Loucy (cell line): ENCODE data around the gene RGS3.

Source experiments
- CTCF ChIP-seq: fragments of 200-600 bp; sonication (generic); conservative IDR thresholded peaks from 2 replicates; pipeline ENCODE4 v1.5.1; 2014; ENCODE audit warnings: mild to moderate bottlenecking, antibody characterized with exemption, low read length
- EZH2phosphoT487 ChIP-seq: fragments of 200-600 bp; IDR thresholded peaks from 2 replicates; pipeline ENCODE4 v1.6.1; 2018; ENCODE audit warnings: antibody characterized with exemption, mild to moderate bottlenecking, moderate library complexity, borderline replicate concordance

DNA sequence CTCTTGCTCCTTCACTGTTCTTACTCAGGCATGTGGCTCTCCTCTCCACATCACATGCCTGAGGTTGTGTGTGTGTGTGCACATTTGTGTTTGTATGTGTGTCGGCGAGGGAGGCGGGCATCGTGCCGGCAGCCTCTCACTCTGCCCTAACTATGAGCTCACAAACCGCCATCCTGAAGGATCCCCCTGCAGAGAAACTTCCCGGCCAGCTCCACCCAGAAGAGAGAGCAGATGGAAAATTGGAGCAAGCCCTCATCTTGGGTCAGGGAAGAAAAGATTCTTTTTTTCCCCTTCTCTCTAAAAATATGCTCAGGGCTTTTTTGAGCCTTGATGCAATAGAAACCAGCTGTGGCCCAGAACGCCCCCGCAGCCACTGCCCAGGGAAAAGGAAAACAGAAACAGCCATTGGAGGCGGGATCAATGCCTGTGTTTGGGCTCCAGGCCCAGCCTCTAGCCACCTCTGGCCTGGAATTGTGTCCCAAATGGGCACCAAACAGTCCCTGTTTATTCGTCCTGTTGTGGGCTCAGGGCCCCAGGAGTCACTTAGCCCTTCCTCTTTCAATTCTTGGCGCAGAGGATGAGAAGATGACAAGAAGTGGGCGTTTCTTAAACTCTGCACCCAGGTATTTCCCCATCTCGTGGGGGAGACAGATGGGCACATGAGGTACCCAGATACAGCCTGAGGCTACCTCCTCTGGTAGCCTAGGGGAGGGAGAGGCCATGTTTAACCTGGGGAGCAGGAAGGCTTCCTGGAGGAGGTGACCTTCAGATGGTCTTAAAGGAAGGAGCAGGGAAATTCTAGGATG lies 151.5 kb downstream of the RGS3 start:
- TF ChIP-seq EZH2phosphoT487 (no peak), CTCF (no peak)
